Upper lobe of left lung (tissue), 6 donors: Measurements from ENCODE around the gene ZDHHC14. TPM values are rescaled to one million over a fixed set of nuclear protein-coding genes. Genes with fewer than 3 reads are reported as not detected.

ENCODE experiments used
- ATAC-seq, 2 donors: fragments of 200-7000 bp; cut with Tn5 transposase; one replicate each; pipeline ENCODE4 v1.9.1; 2022; ENCODE audit warnings: mild to moderate bottlenecking in 2 of 2, moderate library complexity in 2 of 2; ENCODE audit not compliant: low FRiP score in 2 of 2
- DNase-seq, 2 donors: peaks; one replicate each; pipeline ENCODE4 v3.0.0-alpha.2; 2019 to 2020
- H3K27ac ChIP-seq, 4 donors: fragments of 200-600 bp; sonication (generic); one replicate each; pipeline ENCODE4 v1.5.1; 2016 to 2019
- H3K27me3 ChIP-seq, 4 donors: fragments of 200-600 bp; sonication (generic); one replicate each; pipeline ENCODE4 v1.5.1; 2017 to 2019
- H3K36me3 ChIP-seq, 4 donors: fragments of 200-600 bp; sonication (generic); one replicate each; pipeline ENCODE4 v1.5.1; 2016 to 2019
- H3K4me1 ChIP-seq, 4 donors: fragments of 200-600 bp; sonication (generic); one replicate each; pipeline ENCODE4 v1.5.1; 2018 to 2019
- H3K4me3 ChIP-seq, 4 donors: fragments of 200-600 bp; sonication (generic); one replicate each; pipeline ENCODE4 v1.5.1; 2017 to 2019; ENCODE audit warnings: mild to moderate bottlenecking in 2 of 4, moderate library complexity in 1 of 4
- H3K9me3 ChIP-seq, 4 donors: fragments of 200-600 bp; sonication (generic); one replicate each; pipeline ENCODE4 v1.5.1; 2018 to 2019
- CTCF ChIP-seq, 6 experiments: fragments of 450-650 bp in 4 of 6; fragments of 200-600 bp in 2 of 6; sonication (generic) in 2 of 6; IDR thresholded peaks; one replicate each; pipeline ENCODE4 v1.5.1; 2016 to 2019; ENCODE audit warnings: antibody characterized with exemption in 6 of 6
- EP300 ChIP-seq, 4 donors: sonication (generic); formaldehyde crosslinking; IDR thresholded peaks; one replicate each; pipeline ENCODE4 v1.5.1; 2017; ENCODE audit warnings: antibody characterized with exemption in 4 of 4, control low read depth in 2 of 4
- POLR2A ChIP-seq, 4 donors: fragments of 450-650 bp; IDR thresholded peaks; one replicate each; pipeline ENCODE4 v1.5.1; 2016 to 2017; ENCODE audit warnings: antibody characterized with exemption in 4 of 4, mild to moderate bottlenecking in 2 of 4
- POLR2AphosphoS5 ChIP-seq, 2 donors: sonication (generic); formaldehyde crosslinking; IDR thresholded peaks; one replicate each; pipeline ENCODE4 v1.5.1; 2017; ENCODE audit warnings: antibody characterized with exemption in 2 of 2
- WGBS, 2 donors: methylation state at CpG; one replicate each; pipeline ENCODE4 v1.1.5; 2017 to 2018; 5-methylcytosine and 5-hydroxymethylcytosine counted together
- total RNA-seq, 6 donors: library from RNA; depleted of rRNA in 4 of 6; stranded (reverse); fragments of >200 nt in 4 of 6; gene quantifications; one replicate each; pipeline versions ENCODE4 v1.1.0 to v1.2.1, GENCODE V29; 2016 to 2021
- donor health status: DM: no; HTN: no; CAD: no; lungs with moderate emphysema.
- donor health status: DM: no; HTN: yes; CAD: no; lungs with severe emphysema.

ZDHHC14 gene
- total RNA-seq, 6 donors from 2014 or later: 5.3 to 16.5 (median 9.4) TPM

GRCh38 chr6:157434349-157435033 is 53.5 kb downstream of the ZDHHC14 start:
- H3K4me3 ChIP-seq: no peak overlapping the region
- ATAC-seq: peak in 1 of 2 donors; percentile 35
- H3K36me3 ChIP-seq: no peaks in the 10 kb centered on the region
- TF ChIP-seq CTCF (IDR thresholded peaks at IDR 0.05): no peak
- no peak for TF ChIP-seq POLR2AphosphoS5 (IDR thresholded peaks at IDR 0.05)
- no peak for TF ChIP-seq POLR2A (IDR thresholded peaks at IDR 0.05)
- no peak for TF ChIP-seq EP300 (IDR thresholded peaks at IDR 0.05)
- DNase-seq: no peak
- H3K27me3 ChIP-seq: no peaks in the 10 kb centered on the region
- peaks cover 0 to 24% (median 4%) of the 10 kb centered on the region in 4 donors for H3K4me1 ChIP-seq
- H3K9me3 ChIP-seq: no peaks in the 10 kb centered on the region
- WGBS, 2 donors: 79 to 85% methylated on average over 13 of the region's 13 CpGs
- H3K27ac ChIP-seq: peak overlapping the region in 1 of 4 donors; percentile 42

GRCh38 chr6:157436219-157436943 is 55.4 kb downstream of the ZDHHC14 start:
- no peaks in the 10 kb centered on the region for H3K36me3 ChIP-seq

GRCh38 chr6:157436944-157437336 is 56.0 kb downstream of the ZDHHC14 start:
- WGBS, 2 donors: 79 to 96% methylated on average over 4 of the region's 4 CpGs
- H3K27me3 ChIP-seq: no peaks in the 10 kb centered on the region
- no peak for DNase-seq
- ATAC-seq: peak in 1 of 2 donors; percentile 12
- no peaks in the 10 kb centered on the region for H3K9me3 ChIP-seq
- peaks cover 0 to 24% (median 4%) of the 10 kb centered on the region in 4 donors for H3K4me1 ChIP-seq
- no peaks in the 10 kb centered on the region for H3K36me3 ChIP-seq
- H3K4me3 ChIP-seq: no peak overlapping the region
- TF ChIP-seq CTCF (IDR thresholded peaks at IDR 0.05): no peak
- no peak for TF ChIP-seq POLR2A (IDR thresholded peaks at IDR 0.05)
- TF ChIP-seq EP300 (IDR thresholded peaks at IDR 0.05): no peak
- no peak for TF ChIP-seq POLR2AphosphoS5 (IDR thresholded peaks at IDR 0.05)
- no peak overlapping the region for H3K27ac ChIP-seq

More at GRCh38 chr6:157436219-157436943, 55.4 kb downstream of the ZDHHC14 start:
- peaks cover 0 to 24% (median 4%) of the 10 kb centered on the region in 4 donors for H3K4me1 ChIP-seq
- DNase-seq (no peak), ATAC-seq (peak in 1 of 2 donors; percentile 20)
- no peak overlapping the region for H3K27ac ChIP-seq
- no peaks in the 10 kb centered on the region for H3K27me3 ChIP-seq
- 69 to 73% methylated on average over 13 of the region's 13 CpGs for WGBS, 2 donors
- H3K9me3 ChIP-seq: no peaks in the 10 kb centered on the region
- TF ChIP-seq EP300 (IDR thresholded peaks at IDR 0.05): no peak
- TF ChIP-seq POLR2A (IDR thresholded peaks at IDR 0.05): no peak
- TF ChIP-seq POLR2AphosphoS5 (IDR thresholded peaks at IDR 0.05): no peak
- TF ChIP-seq CTCF (IDR thresholded peaks at IDR 0.05): no peak
- no peak overlapping the region for H3K4me3 ChIP-seq

GRCh38 chr6:157438611-157439111 is 57.7 kb downstream of the ZDHHC14 start:
- Histone ChIP-seq H3K27me3 (no peaks in the 10 kb centered on the region), H3K27ac (peak overlapping the region in 3 of 4 donors; percentile 34 to 62 (median 42)), H3K9me3 (no peaks in the 10 kb centered on the region), H3K4me1 (peaks cover 0 to 17% (median 4%) of the 10 kb centered on the region in 4 donors), H3K36me3 (no peaks in the 10 kb centered on the region), H3K4me3 (no peak overlapping the region)
- ATAC-seq: peak in 1 of 2 donors; percentile 56
- no peak for TF ChIP-seq CTCF (IDR thresholded peaks at IDR 0.05)
- no peak for TF ChIP-seq EP300 (IDR thresholded peaks at IDR 0.05)
- TF ChIP-seq POLR2AphosphoS5 (IDR thresholded peaks at IDR 0.05): no peak
- no peak for TF ChIP-seq POLR2A (IDR thresholded peaks at IDR 0.05)
- DNase-seq: no peak
- WGBS, 2 donors: 41 to 53% methylated on average over 6 of the region's 6 CpGs
